ENCODE results near the gene GRM8. TPM values are rescaled to one million over a fixed set of nuclear protein-coding genes. Genes with fewer than 3 reads are reported as not detected.

Gene GRM8
- total RNA-seq, 1 experiment from 2014 or later, result 1.8 TPM

GRCh38 chr7:126720232-126720631 lies 532.5 kb downstream of the GRM8 start:
- H3K9ac ChIP-seq (ENCODE audit: extremely low read depth, insufficient read length, low read length), result no peak overlapping the region
- H3K9me3 ChIP-seq (ENCODE audit: control insufficient read depth, low read depth, low read length), result no peaks in the 10 kb centered on the region
- H4K20me1 ChIP-seq (ENCODE audit: control insufficient read depth, insufficient read depth, insufficient read length), result no peaks in the 10 kb centered on the region
- H3K4me2 ChIP-seq (ENCODE audit: insufficient read depth, insufficient read length, low read length), result no peak overlapping the region
- H2BK15ac ChIP-seq (ENCODE audit: low read depth, low read length), result no peak overlapping the region
- H4K8ac ChIP-seq (replicated peaks; ENCODE audit: insufficient read length, low read depth, low read length), result no peak overlapping the region
- H4K5ac ChIP-seq (ENCODE audit: insufficient read length, low read depth, low read length), result no peak overlapping the region
- Mint-ChIP-seq H3K9me3 (no peaks in the 10 kb centered on the region; a peak in 1 of 5 replicates), H3K4me3 (no peak overlapping the region), H3K27me3 (ENCODE audit: low read depth) (no peaks in the 10 kb centered on the region), H3K27ac (no peak overlapping the region), H3K36me3 (ENCODE audit: insufficient read depth in 1 of 3, low read depth in 3 of 3) (no peaks in the 10 kb centered on the region; a peak in 1 of 7 replicates), H3K4me1 (peaks cover 18 to 22% of the 10 kb centered on the region in 2 experiments)
- no peaks in the 10 kb centered on the region for H3K23me2 ChIP-seq (ENCODE audit: insufficient read length, low read depth, low read length, poor library complexity, severe bottlenecking)
- peaks cover 2% of the 10 kb centered on the region; the same call in 1 of the 2 replicates for H3K4me1 ChIP-seq (ENCODE audit: insufficient read depth, low read length)
- H4K91ac ChIP-seq (ENCODE audit: insufficient read length, low read depth, low read length), result no peak overlapping the region
- H3K56ac ChIP-seq (ENCODE audit: insufficient read length, low read depth, low read length), result no peak overlapping the region
- no peak overlapping the region for H3T11ph ChIP-seq (ENCODE audit: low read length)
- no peak overlapping the region for H3K4ac ChIP-seq (ENCODE audit: low read depth, low read length)
- no peak for DNase-seq
- H2BK5ac ChIP-seq (ENCODE audit: insufficient read length, low read length), result no peak overlapping the region
- H3K27me3 ChIP-seq (ENCODE audit: insufficient read depth, low read length), result no peaks in the 10 kb centered on the region
- no peak overlapping the region for H2BK12ac ChIP-seq (ENCODE audit: insufficient read length, low read depth, low read length)
- H2BK20ac ChIP-seq (ENCODE audit: low read depth, low read length, poor library complexity, severe bottlenecking), result no peak overlapping the region
- no CpG with 5 or more reads among the region's 2 CpGs for WGBS (ENCODE audit: extremely low coverage, insufficient read length, low lambda C conversion rate)
- H3K27ac ChIP-seq (ENCODE audit: insufficient read length, low read depth, low read length), result no peak overlapping the region
- no peak overlapping the region for H3K23ac ChIP-seq (ENCODE audit: insufficient read length, low read depth, low read length)
- no peak overlapping the region for H3K14ac ChIP-seq (ENCODE audit: insufficient read depth, low read length)
- H2AFZ ChIP-seq (ENCODE audit: low read length), result no peak overlapping the region
- H3K79me2 ChIP-seq (ENCODE audit: insufficient read depth, low read length), result no peaks in the 10 kb centered on the region
- no peak overlapping the region for H2BK120ac ChIP-seq (ENCODE audit: low read depth, low read length, poor library complexity, severe bottlenecking)
- no peaks in the 10 kb centered on the region for H3K79me1 ChIP-seq (ENCODE audit: insufficient read depth, low read depth, low read length, poor library complexity, severe bottlenecking)
- H2AK5ac ChIP-seq (ENCODE audit: insufficient read length, low read length), result no peak overlapping the region
- no peak for TF ChIP-seq CTCF (conservative IDR thresholded peaks at IDR 0.05)
- no peak overlapping the region for H3K18ac ChIP-seq (ENCODE audit: insufficient read length, low read depth, low read length)

All from H9 (cell line).